ENCODE data around the gene CARD11. TPM values are rescaled to one million over a fixed set of nuclear protein-coding genes. Genes with fewer than 3 reads are reported as not detected.
"Not testable (repeated sequence)": the region's sequence is repeated elsewhere in the genome, so short reads cannot be mapped to it uniquely, and the experiment has no call there.

CARD11 gene
- total RNA-seq, 4 donors from 2014 or later: 0.24 to 0.38 (median 0.29) TPM; not detected in 1

- no peaks in the 10 kb centered on the region for H3K36me3 ChIP-seq
- WGBS: 91% methylated on average over 14 of the region's 14 CpGs
- no peak overlapping the region for H3K4me3 ChIP-seq
- peaks cover 5% of the 10 kb centered on the region for H3K4me1 ChIP-seq
- H3K27ac ChIP-seq: no peak overlapping the region
- H3K27me3 ChIP-seq: peaks cover 6% of the 10 kb centered on the region
- DNase-seq (ENCODE audit: low spot score in 2 of 2): peak in 1 of 2 donors; percentile 8
- TF ChIP-seq EP300 (IDR thresholded peaks at IDR 0.05): no peak
- TF ChIP-seq POLR2AphosphoS5 (IDR thresholded peaks at IDR 0.05): no peak
- TF ChIP-seq POLR2A (IDR thresholded peaks at IDR 0.05): no peak
- TF ChIP-seq, protein P1, sequence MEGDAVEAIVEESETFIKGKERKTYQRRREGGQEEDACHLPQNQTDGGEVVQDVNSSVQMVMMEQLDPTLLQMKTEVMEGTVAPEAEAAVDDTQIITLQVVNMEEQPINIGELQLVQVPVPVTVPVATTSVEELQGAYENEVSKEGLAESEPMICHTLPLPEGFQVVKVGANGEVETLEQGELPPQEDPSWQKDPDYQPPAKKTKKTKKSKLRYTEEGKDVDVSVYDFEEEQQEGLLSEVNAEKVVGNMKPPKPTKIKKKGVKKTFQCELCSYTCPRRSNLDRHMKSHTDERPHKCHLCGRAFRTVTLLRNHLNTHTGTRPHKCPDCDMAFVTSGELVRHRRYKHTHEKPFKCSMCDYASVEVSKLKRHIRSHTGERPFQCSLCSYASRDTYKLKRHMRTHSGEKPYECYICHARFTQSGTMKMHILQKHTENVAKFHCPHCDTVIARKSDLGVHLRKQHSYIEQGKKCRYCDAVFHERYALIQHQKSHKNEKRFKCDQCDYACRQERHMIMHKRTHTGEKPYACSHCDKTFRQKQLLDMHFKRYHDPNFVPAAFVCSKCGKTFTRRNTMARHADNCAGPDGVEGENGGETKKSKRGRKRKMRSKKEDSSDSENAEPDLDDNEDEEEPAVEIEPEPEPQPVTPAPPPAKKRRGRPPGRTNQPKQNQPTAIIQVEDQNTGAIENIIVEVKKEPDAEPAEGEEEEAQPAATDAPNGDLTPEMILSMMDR (IDR thresholded peaks at IDR 0.05): no peak
- H3K9me3 ChIP-seq: no peaks in the 10 kb centered on the region
Measured at GRCh38 chr7:2959828-2960599, 83.7 kb downstream of the CARD11 start.

GRCh38 chr7:2959103-2959680 is 84.5 kb downstream of the CARD11 start:
- TF ChIP-seq, protein P1 (IDR thresholded peaks at IDR 0.05): no peak
- TF ChIP-seq EP300 (IDR thresholded peaks at IDR 0.05) (no peak), POLR2AphosphoS5 (IDR thresholded peaks at IDR 0.05) (no peak), POLR2A (IDR thresholded peaks at IDR 0.05) (no peak)
- DNase-seq (ENCODE audit: low spot score in 2 of 2): peak in 1 of 2 donors; percentile 30
- Histone ChIP-seq H3K36me3 (no peaks in the 10 kb centered on the region), H3K4me3 (no peak overlapping the region), H3K27me3 (peaks cover 10% of the 10 kb centered on the region), H3K4me1 (peaks cover 5% of the 10 kb centered on the region), H3K27ac (no peak overlapping the region), H3K9me3 (no peaks in the 10 kb centered on the region)
- WGBS: 69% methylated on average over 10 of the region's 15 CpGs

GRCh38 chr7:2958416-2959102 is 85.1 kb downstream of the CARD11 start:
- 75% methylated on average over 15 of the region's 15 CpGs for WGBS
- H3K4me3 ChIP-seq: no peak overlapping the region
- no peak overlapping the region for H3K27ac ChIP-seq
- TF ChIP-seq POLR2AphosphoS5 (IDR thresholded peaks at IDR 0.05) (no peak), EP300 (IDR thresholded peaks at IDR 0.05) (no peak), POLR2A (IDR thresholded peaks at IDR 0.05) (no peak)
- TF ChIP-seq, protein P1 (IDR thresholded peaks at IDR 0.05): no peak
- H3K27me3 ChIP-seq: peaks cover 10% of the 10 kb centered on the region
- H3K9me3 ChIP-seq: no peaks in the 10 kb centered on the region
- peak in 1 of 2 donors; percentile 48 for DNase-seq (ENCODE audit: low spot score in 2 of 2)
- no peaks in the 10 kb centered on the region for H3K36me3 ChIP-seq
- peaks cover 5% of the 10 kb centered on the region for H3K4me1 ChIP-seq

GRCh38 chr7:2957369-2957727 is 86.3 kb downstream of the CARD11 start:
- H3K4me3 ChIP-seq, H3K4me1 ChIP-seq, H3K27ac ChIP-seq, H3K9me3 ChIP-seq, H3K36me3 ChIP-seq: not testable (repeated sequence)
- H3K27me3 ChIP-seq: peaks cover 10% of the 10 kb centered on the region
- DNase-seq (ENCODE audit: low spot score in 2 of 2): peak in 1 of 2 donors; percentile 21
- 79% methylated on average over 5 of the region's 5 CpGs for WGBS

GRCh38 chr7:2956526-2957368 is 86.9 kb downstream of the CARD11 start:
- DNase-seq (ENCODE audit: low spot score in 2 of 2): peak in 1 of 2 donors; percentile 44

More at GRCh38 chr7:2956526-2957368, 86.9 kb downstream of the CARD11 start:
- no peaks in the 10 kb centered on the region for H3K36me3 ChIP-seq
- H3K27ac ChIP-seq: no peak overlapping the region
- no peak for TF ChIP-seq POLR2AphosphoS5 (IDR thresholded peaks at IDR 0.05)
- no peak for TF ChIP-seq POLR2A (IDR thresholded peaks at IDR 0.05)
- H3K9me3 ChIP-seq: no peaks in the 10 kb centered on the region
- WGBS: 37% methylated on average over 12 of the region's 12 CpGs
- peaks cover 10% of the 10 kb centered on the region for H3K4me1 ChIP-seq
- H3K27me3 ChIP-seq: peaks cover 10% of the 10 kb centered on the region
- no peak overlapping the region for H3K4me3 ChIP-seq

All from suprapubic skin (tissue), 4 donors.